Mesenchymal stem cell (in vitro differentiated cells and primary cell): ENCODE data around the gene BCL6.
A peak's percentile ranks its signal among the peaks of the same experiment; 100 is the strongest.

ENCODE experiments used
- DNase-seq: peaks from one replicate; pipeline ENCODE4 v3.0.0-alpha.2; 2013
- H2AFZ ChIP-seq: one replicate; pipeline ENCODE4 v1.6.1; 2013; ENCODE audit warnings: low read depth, mild to moderate bottlenecking, control low read depth, inconsistent platforms, low read length, moderate library complexity
- H2AK5ac ChIP-seq: 2 replicates; pipeline ENCODE4 v1.6.1; 2013; ENCODE audit warnings: low read length, moderate library complexity, mild to moderate bottlenecking, inconsistent platforms; ENCODE audit not compliant: severe bottlenecking
- H2BK120ac ChIP-seq: one replicate; pipeline ENCODE4 v1.6.1; 2013; ENCODE audit warnings: low read depth, mild to moderate bottlenecking, inconsistent platforms, low read length, moderate library complexity
- H2BK12ac ChIP-seq, 2 experiments: one replicate each; pipeline ENCODE4 v1.6.1; 2013; ENCODE audit warnings: inconsistent platforms in 2 of 2, low read length in 2 of 2, mild to moderate bottlenecking in 2 of 2, moderate library complexity in 2 of 2, control low read depth in 1 of 2
- H2BK15ac ChIP-seq: one replicate; pipeline ENCODE4 v1.6.1; 2013; ENCODE audit warnings: mild to moderate bottlenecking, low read depth, inconsistent platforms; ENCODE audit not compliant: poor library complexity, severe bottlenecking
- H2BK5ac ChIP-seq: 2 replicates; pipeline ENCODE4 v1.6.1; 2013; ENCODE audit warnings: low read depth, mild to moderate bottlenecking, low read length, control low read depth, inconsistent platforms; ENCODE audit not compliant: poor library complexity, severe bottlenecking
- H3K14ac ChIP-seq, 2 experiments: one replicate each; pipeline ENCODE4 v1.6.1; 2013; ENCODE audit warnings: inconsistent platforms in 2 of 2, low read length in 2 of 2, control low read depth in 1 of 2, mild to moderate bottlenecking in 1 of 2, moderate library complexity in 1 of 2
- H3K18ac ChIP-seq, 2 experiments: one replicate each; pipeline ENCODE4 v1.6.1; 2013; ENCODE audit warnings: inconsistent platforms in 2 of 2, low read length in 2 of 2, control low read depth in 1 of 2, low read depth in 1 of 2, mild to moderate bottlenecking in 1 of 2
- H3K23ac ChIP-seq, 2 experiments: one replicate each; pipeline ENCODE4 v1.6.1; 2013; ENCODE audit warnings: inconsistent platforms in 2 of 2, low read length in 2 of 2, mild to moderate bottlenecking in 2 of 2, moderate library complexity in 2 of 2, control low read depth in 1 of 2
- H3K27ac ChIP-seq: 2 replicates; pipeline ENCODE4 v1.5.1; 2013; ENCODE audit warnings: mild to moderate bottlenecking, moderate library complexity, low read length, control low read depth, inconsistent platforms; ENCODE audit not compliant: poor library complexity, severe bottlenecking
- H3K27me3 ChIP-seq, 2 experiments: 2 replicates each; pipeline versions ENCODE4 v1.6.1 to v1.7.0; 2013; ENCODE audit warnings: low read length in 2 of 2, mild to moderate bottlenecking in 2 of 2, moderate library complexity in 2 of 2, control low read depth in 1 of 2, inconsistent platforms in 1 of 2; ENCODE audit not compliant: control insufficient read depth in 1 of 2, insufficient read depth in 1 of 2
- H3K36me3 ChIP-seq, 2 experiments: 2 replicates each; pipeline versions ENCODE4 v1.6.1 to v1.7.0; 2013; ENCODE audit warnings: low read length in 2 of 2, control low read depth in 1 of 2, inconsistent platforms in 1 of 2, low read depth in 1 of 2, mild to moderate bottlenecking in 1 of 2; ENCODE audit not compliant: insufficient read depth in 2 of 2, control insufficient read depth in 1 of 2
- H3K4ac ChIP-seq, 2 experiments: one replicate each; pipeline ENCODE4 v1.6.1; 2013; ENCODE audit warnings: inconsistent platforms in 2 of 2, low read length in 2 of 2, mild to moderate bottlenecking in 2 of 2, moderate library complexity in 2 of 2, control low read depth in 1 of 2, low read depth in 1 of 2
- H3K4me1 ChIP-seq: 2 replicates; pipeline ENCODE4 v1.6.1; 2013; ENCODE audit warnings: low read depth, low read length, control low read depth; ENCODE audit not compliant: control insufficient read depth, insufficient read depth
- H3K4me2 ChIP-seq: 2 replicates; pipeline ENCODE4 v1.6.1; 2013; ENCODE audit warnings: low read length, mild to moderate bottlenecking, inconsistent platforms; ENCODE audit not compliant: poor library complexity, severe bottlenecking
- H3K4me3 ChIP-seq, 2 experiments: 2 replicates each; pipeline versions ENCODE4 v1.5.1 to v1.7.0; 2013; ENCODE audit warnings: low read length in 2 of 2, mild to moderate bottlenecking in 2 of 2, control low read depth in 1 of 2, low read depth in 1 of 2; ENCODE audit not compliant: insufficient read depth in 1 of 2
- H3K79me1 ChIP-seq: replicated peaks from 2 replicates; pipeline ENCODE4 v1.6.1; 2013; ENCODE audit warnings: mild to moderate bottlenecking, control low read depth, low read length, inconsistent platforms; ENCODE audit not compliant: poor library complexity, severe bottlenecking
- H3K9ac ChIP-seq: 2 replicates; pipeline ENCODE4 v1.7.0; 2013; ENCODE audit warnings: mild to moderate bottlenecking, low read length, moderate library complexity
- H3K9me3 ChIP-seq: 2 replicates; pipeline ENCODE4 v1.7.0; 2013; ENCODE audit warnings: mild to moderate bottlenecking, low read length; ENCODE audit not compliant: control insufficient read depth
- H4K8ac ChIP-seq: one replicate; pipeline ENCODE4 v1.6.1; 2013; ENCODE audit warnings: inconsistent platforms, mild to moderate bottlenecking, low read length, moderate library complexity
- H4K91ac ChIP-seq: one replicate; pipeline ENCODE4 v1.6.1; 2013; ENCODE audit warnings: mild to moderate bottlenecking, low read length, inconsistent platforms
- WGBS: methylation state at CpG from one replicate; pipeline ENCODE4 v1.1.7; 2013; ENCODE audit warnings: mixed read lengths; 5-methylcytosine and 5-hydroxymethylcytosine counted together

Gene BCL6

DNA sequence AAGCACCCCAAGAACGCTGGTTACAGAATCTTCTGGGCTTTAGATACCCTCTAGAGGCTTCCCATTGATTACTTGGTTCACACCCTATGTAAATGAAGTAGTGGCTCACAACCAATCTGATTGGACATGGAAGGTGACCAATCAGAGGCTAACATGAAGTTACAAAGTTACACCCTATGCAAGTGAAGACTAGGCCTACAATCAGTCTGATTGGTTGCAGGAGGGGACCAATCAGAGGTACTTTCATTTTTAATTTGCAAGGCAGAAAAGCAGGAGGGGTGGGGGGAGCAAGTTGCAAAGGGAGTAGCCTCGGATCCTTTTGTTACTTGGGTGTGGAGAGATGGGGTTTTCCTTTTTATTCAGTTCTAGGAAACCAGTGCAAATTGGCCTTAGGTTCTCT, 31.8 kb downstream of the BCL6 start:
- no peaks in the 10 kb centered on the region for H3K4me1 ChIP-seq
- H2BK120ac ChIP-seq: no peak overlapping the region
- no peak overlapping the region for H3K4me3 ChIP-seq
- no peak overlapping the region for H4K8ac ChIP-seq
- H3K4me2 ChIP-seq: no peak overlapping the region
- H3K36me3 ChIP-seq: no peaks in the 10 kb centered on the region
- H3K23ac ChIP-seq: no peak overlapping the region
- H3K9ac ChIP-seq: peak overlapping the region; percentile 11
- H2BK15ac ChIP-seq: no peak overlapping the region
- H3K14ac ChIP-seq: no peak overlapping the region
- H3K27ac ChIP-seq: no peak overlapping the region
- H3K79me1 ChIP-seq: no peaks in the 10 kb centered on the region
- H3K18ac ChIP-seq: no peak overlapping the region
- H4K91ac ChIP-seq: no peak overlapping the region
- H2BK5ac ChIP-seq: no peak overlapping the region
- no peaks in the 10 kb centered on the region for H3K27me3 ChIP-seq
- H3K9me3 ChIP-seq: no peaks in the 10 kb centered on the region
- no peak overlapping the region for H2AFZ ChIP-seq
- H3K4ac ChIP-seq: no peak overlapping the region
- 86% methylated on average over 2 of the region's 2 CpGs for WGBS
- DNase-seq: peak; percentile 45
- H2BK12ac ChIP-seq: no peak overlapping the region
- H2AK5ac ChIP-seq: no peak overlapping the region

DNA sequence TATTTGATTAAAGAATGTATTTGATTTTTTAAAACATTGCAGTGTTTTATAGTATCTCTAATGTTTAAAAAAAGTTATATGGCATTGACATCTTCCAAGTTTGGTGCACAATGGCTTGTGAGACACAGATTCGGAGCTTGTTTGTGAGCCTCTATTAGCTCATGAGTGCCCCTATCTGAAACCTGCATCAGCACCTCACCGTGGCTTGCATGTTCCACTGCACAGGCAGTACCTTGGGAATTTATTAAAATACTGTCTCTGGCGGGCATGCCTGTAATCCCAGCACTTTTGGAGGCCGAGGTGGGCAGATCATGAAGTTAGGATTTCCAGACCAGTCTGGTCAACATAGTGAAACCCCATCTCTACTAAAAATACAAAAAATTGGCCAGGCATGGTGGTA, 36.1 kb downstream of the BCL6 start:
- H2BK15ac ChIP-seq: no peak overlapping the region
- no peak for DNase-seq
- no peak overlapping the region for H2AK5ac ChIP-seq
- H2BK120ac ChIP-seq: no peak overlapping the region
- H3K27me3 ChIP-seq: no peaks in the 10 kb centered on the region
- H3K4ac ChIP-seq: no peak overlapping the region
- no peak overlapping the region for H3K14ac ChIP-seq
- H3K4me2 ChIP-seq: no peak overlapping the region
- no peak overlapping the region for H2BK12ac ChIP-seq
- H3K36me3 ChIP-seq: no peaks in the 10 kb centered on the region
- WGBS: 68% methylated on average over 4 of the region's 4 CpGs
- no peak overlapping the region for H2BK5ac ChIP-seq
- no peak overlapping the region for H3K4me3 ChIP-seq
- H3K9ac ChIP-seq: no peak overlapping the region
- H4K91ac ChIP-seq: no peak overlapping the region
- no peak overlapping the region for H3K23ac ChIP-seq
- no peak overlapping the region for H3K18ac ChIP-seq
- H2AFZ ChIP-seq: no peak overlapping the region
- H3K27ac ChIP-seq: no peak overlapping the region
- no peaks in the 10 kb centered on the region for H3K4me1 ChIP-seq
- H4K8ac ChIP-seq: no peak overlapping the region
- H3K79me1 ChIP-seq: no peaks in the 10 kb centered on the region
- no peaks in the 10 kb centered on the region for H3K9me3 ChIP-seq

DNA sequence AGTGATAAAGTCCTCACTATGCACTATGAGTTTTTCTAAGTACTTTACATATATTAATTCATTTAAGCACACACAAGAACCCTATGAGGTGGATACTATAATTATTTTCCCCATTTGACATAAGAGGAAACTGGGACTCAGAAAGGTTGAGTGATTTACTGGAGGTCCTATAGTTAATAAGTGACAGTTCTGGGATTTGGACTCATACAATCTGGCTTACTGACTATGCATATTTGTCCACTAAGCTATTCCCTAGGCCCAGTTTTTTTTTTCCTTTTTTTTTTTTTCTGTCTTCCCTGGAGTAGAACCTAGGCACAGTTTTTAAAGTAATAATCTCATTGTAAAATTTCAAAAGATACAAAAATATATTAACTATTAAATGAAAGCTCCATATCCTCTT, 36.6 kb downstream of the BCL6 start:
- H3K9me3 ChIP-seq: no peaks in the 10 kb centered on the region
- no peak overlapping the region for H2BK120ac ChIP-seq
- no peak overlapping the region for H3K4ac ChIP-seq
- H2BK15ac ChIP-seq: no peak overlapping the region
- no peak overlapping the region for H3K27ac ChIP-seq
- H3K9ac ChIP-seq: no peak overlapping the region
- H2AK5ac ChIP-seq: no peak overlapping the region
- no peak overlapping the region for H3K4me3 ChIP-seq
- DNase-seq: no peak
- H3K23ac ChIP-seq: no peak overlapping the region
- H2BK5ac ChIP-seq: no peak overlapping the region
- H2AFZ ChIP-seq: no peak overlapping the region
- no peaks in the 10 kb centered on the region for H3K79me1 ChIP-seq
- H3K18ac ChIP-seq: no peak overlapping the region
- no peak overlapping the region for H3K4me2 ChIP-seq
- H2BK12ac ChIP-seq: no peak overlapping the region
- no peaks in the 10 kb centered on the region for H3K27me3 ChIP-seq
- no peak overlapping the region for H4K8ac ChIP-seq
- H4K91ac ChIP-seq: no peak overlapping the region
- no peaks in the 10 kb centered on the region for H3K4me1 ChIP-seq
- no peak overlapping the region for H3K14ac ChIP-seq
- H3K36me3 ChIP-seq: no peaks in the 10 kb centered on the region

DNA sequence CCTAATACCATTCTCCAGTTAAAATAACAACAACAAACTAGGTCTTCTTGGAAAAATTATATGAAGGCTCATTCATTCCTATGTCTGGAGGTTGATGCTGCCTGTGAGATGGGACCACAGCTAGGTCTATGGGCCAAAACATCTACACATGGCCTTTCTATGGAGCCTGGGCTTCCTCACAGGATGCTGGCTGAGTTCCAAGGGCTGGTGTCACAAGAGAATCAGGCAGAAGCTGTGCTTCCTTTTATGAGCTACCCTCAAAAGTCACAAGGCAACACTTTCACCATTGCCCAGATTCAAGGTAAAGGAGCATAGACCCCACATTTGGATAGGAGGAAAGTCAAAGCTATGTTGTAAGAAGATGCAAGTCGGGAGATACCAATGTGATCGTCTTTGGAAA, 38.3 kb downstream of the BCL6 start:
- Histone ChIP-seq H3K36me3 (no peaks in the 10 kb centered on the region), H3K18ac (no peak overlapping the region), H3K9ac (no peak overlapping the region), H3K4me2 (no peak overlapping the region), H3K79me1 (no peaks in the 10 kb centered on the region), H2AFZ (no peak overlapping the region), H2AK5ac (no peak overlapping the region), H3K27ac (no peak overlapping the region), H3K9me3 (no peaks in the 10 kb centered on the region), H2BK120ac (no peak overlapping the region), H3K4ac (no peak overlapping the region), H3K4me1 (no peaks in the 10 kb centered on the region), H3K4me3 (no peak overlapping the region), H2BK12ac (no peak overlapping the region), H2BK5ac (no peak overlapping the region), H4K8ac (no peak overlapping the region), H3K23ac (no peak overlapping the region), H3K27me3 (no peaks in the 10 kb centered on the region), H2BK15ac (no peak overlapping the region), H3K14ac (peak overlapping the region in 1 of 2 experiments; percentile 41), H4K91ac (no peak overlapping the region)
- DNase-seq: no peak
- 96% methylated on average over 2 of the region's 2 CpGs for WGBS
